ENCODE data around the gene PDAP1. TPM values are rescaled to one million over a fixed set of nuclear protein-coding genes. Genes with fewer than 3 reads are reported as not detected.

Gene PDAP1
- total and polyA plus RNA-seq, 9 of the 15 experiments (the other 6 are each of a cell fraction or from before 2014, with no cell fraction given), result 10.2 to 315 (median 129) TPM

GRCh38 chr7:99369767-99370391 is 38.5 kb downstream of the PDAP1 start (continued):
- TF ChIP-seq PRPF4 (IDR thresholded peaks at IDR 0.05; ENCODE audit: insufficient read depth, low read depth, low read length, poor library complexity, severe bottlenecking) (no peak), HNRNPL (IDR thresholded peaks at IDR 0.05; ENCODE audit: low read depth, low read length) (no peak), FOXA1 (IDR thresholded peaks at IDR 0.05; ENCODE audit: borderline replicate concordance) (no peak), EP400 (IDR thresholded peaks at IDR 0.05) (peak; percentile 22; the same call in 1 of the 2 replicates), MECOM (CRISPR knock-in tag; IDR thresholded peaks at IDR 0.05) (no peak), ESRRB (CRISPR knock-in tag; IDR thresholded peaks at IDR 0.05; ENCODE audit: borderline replicate concordance) (no peak), STAT5A (IDR thresholded peaks at IDR 0.05; ENCODE audit: borderline replicate concordance, low read length) (peak; percentile 83), LEF1 (IDR thresholded peaks at IDR 0.05) (no peak; the same call in 1 of the 2 replicates), PPARD (CRISPR knock-in tag; IDR thresholded peaks at IDR 0.05) (no peak), HDAC1 (IDR thresholded peaks at IDR 0.05) (peak in 1 of 2 experiments; percentile 88; a peak in 2 of 4 replicates), TFAP4 (CRISPR knock-in tag; IDR thresholded peaks at IDR 0.05; ENCODE audit: borderline replicate concordance) (peak; percentile 73), SRSF3 (IDR thresholded peaks at IDR 0.05; ENCODE audit: insufficient read depth, low read length) (no peak), RFX5 (IDR thresholded peaks at IDR 0.05; ENCODE audit: low read depth, low read length) (no peak), ZBTB17 (CRISPR knock-in tag; IDR thresholded peaks at IDR 0.05) (no peak), SP1 (CRISPR knock-in tag; IDR thresholded peaks at IDR 0.05) (no peak), ZNF764 (CRISPR knock-in tag; IDR thresholded peaks at IDR 0.05; ENCODE audit: low read depth) (no peak), MAFF (IDR thresholded peaks at IDR 0.05; ENCODE audit: low read length) (peak; percentile 56; the same call in 1 of the 2 replicates)
- TF ChIP-seq, protein P1, sequence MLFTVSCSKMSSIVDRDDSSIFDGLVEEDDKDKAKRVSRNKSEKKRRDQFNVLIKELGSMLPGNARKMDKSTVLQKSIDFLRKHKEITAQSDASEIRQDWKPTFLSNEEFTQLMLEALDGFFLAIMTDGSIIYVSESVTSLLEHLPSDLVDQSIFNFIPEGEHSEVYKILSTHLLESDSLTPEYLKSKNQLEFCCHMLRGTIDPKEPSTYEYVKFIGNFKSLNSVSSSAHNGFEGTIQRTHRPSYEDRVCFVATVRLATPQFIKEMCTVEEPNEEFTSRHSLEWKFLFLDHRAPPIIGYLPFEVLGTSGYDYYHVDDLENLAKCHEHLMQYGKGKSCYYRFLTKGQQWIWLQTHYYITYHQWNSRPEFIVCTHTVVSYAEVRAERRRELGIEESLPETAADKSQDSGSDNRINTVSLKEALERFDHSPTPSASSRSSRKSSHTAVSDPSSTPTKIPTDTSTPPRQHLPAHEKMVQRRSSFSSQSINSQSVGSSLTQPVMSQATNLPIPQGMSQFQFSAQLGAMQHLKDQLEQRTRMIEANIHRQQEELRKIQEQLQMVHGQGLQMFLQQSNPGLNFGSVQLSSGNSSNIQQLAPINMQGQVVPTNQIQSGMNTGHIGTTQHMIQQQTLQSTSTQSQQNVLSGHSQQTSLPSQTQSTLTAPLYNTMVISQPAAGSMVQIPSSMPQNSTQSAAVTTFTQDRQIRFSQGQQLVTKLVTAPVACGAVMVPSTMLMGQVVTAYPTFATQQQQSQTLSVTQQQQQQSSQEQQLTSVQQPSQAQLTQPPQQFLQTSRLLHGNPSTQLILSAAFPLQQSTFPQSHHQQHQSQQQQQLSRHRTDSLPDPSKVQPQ (CRISPR knock-in tag; IDR thresholded peaks at IDR 0.05; ENCODE audit: borderline replicate concordance), result no peak
- TF ChIP-seq, protein P2, sequence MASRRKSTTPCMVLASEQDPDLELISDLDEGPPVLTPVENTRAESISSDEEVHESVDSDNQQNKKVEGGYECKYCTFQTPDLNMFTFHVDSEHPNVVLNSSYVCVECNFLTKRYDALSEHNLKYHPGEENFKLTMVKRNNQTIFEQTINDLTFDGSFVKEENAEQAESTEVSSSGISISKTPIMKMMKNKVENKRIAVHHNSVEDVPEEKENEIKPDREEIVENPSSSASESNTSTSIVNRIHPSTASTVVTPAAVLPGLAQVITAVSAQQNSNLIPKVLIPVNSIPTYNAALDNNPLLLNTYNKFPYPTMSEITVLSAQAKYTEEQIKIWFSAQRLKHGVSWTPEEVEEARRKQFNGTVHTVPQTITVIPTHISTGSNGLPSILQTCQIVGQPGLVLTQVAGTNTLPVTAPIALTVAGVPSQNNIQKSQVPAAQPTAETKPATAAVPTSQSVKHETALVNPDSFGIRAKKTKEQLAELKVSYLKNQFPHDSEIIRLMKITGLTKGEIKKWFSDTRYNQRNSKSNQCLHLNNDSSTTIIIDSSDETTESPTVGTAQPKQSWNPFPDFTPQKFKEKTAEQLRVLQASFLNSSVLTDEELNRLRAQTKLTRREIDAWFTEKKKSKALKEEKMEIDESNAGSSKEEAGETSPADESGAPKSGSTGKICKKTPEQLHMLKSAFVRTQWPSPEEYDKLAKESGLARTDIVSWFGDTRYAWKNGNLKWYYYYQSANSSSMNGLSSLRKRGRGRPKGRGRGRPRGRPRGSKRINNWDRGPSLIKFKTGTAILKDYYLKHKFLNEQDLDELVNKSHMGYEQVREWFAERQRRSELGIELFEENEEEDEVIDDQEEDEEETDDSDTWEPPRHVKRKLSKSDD (conservative IDR thresholded peaks at IDR 0.05; ENCODE audit: low read length), result no peak

All from K562 (cell line).